MG63 (cell line): ENCODE data around the gene ZIC2. TPM values are rescaled to one million over a fixed set of nuclear protein-coding genes. Genes with fewer than 3 reads are reported as not detected.

Experiments
- DNase-seq: peaks from one replicate; pipeline ENCODE4 v3.0.0-alpha.2; 2020
- H3K27me3 ChIP-seq: fragments of 250-450 bp; sonication (Bioruptor Pico); 2 replicates; pipeline ENCODE4 v1.5.1; 2020; ENCODE audit warnings: mild to moderate bottlenecking, moderate library complexity
- H3K36me3 ChIP-seq: fragments of 250-450 bp; sonication (Bioruptor Pico); 2 replicates; pipeline ENCODE4 v1.5.1; 2020; ENCODE audit warnings: mild to moderate bottlenecking, moderate library complexity
- H3K4me3 ChIP-seq: fragments of 250-450 bp; sonication (Bioruptor Pico); 2 replicates; pipeline ENCODE4 v1.5.1; 2020; ENCODE audit warnings: mild to moderate bottlenecking, moderate library complexity
- H3K9me3 ChIP-seq: fragments of 250-450 bp; sonication (Bioruptor Pico); 2 replicates; pipeline ENCODE4 v1.5.1; 2020; ENCODE audit warnings: mild to moderate bottlenecking, moderate library complexity
- total RNA-seq: library from RNA; depleted of rRNA; stranded (reverse); fragments of >200 nt; shearing (Covaris generic); gene quantifications from 2 replicates; pipeline ENCODE4 v1.2.3, GENCODE V29; 2014; ENCODE audit warnings: low replicate concordance

ZIC2 gene
- total RNA-seq, 1 experiment from 2014 or later = 5.2 TPM

- DNase-seq = peak; percentile 62
- Histone ChIP-seq H3K27me3 (no peaks in the 10 kb centered on the region), H3K9me3 (no peaks in the 10 kb centered on the region), H3K4me3 (peak overlapping the region; percentile 85), H3K36me3 (peaks cover 13% of the 10 kb centered on the region)
Measured at GRCh38 chr13:99978799-99979452, 2.7 kb upstream of the ZIC2 start.

GRCh38 chr13:99979453-99980200, 2.0 kb upstream of the ZIC2 start:
- H3K36me3 ChIP-seq = peaks cover 20% of the 10 kb centered on the region
- peak; percentile 82 for DNase-seq
- no peaks in the 10 kb centered on the region for H3K9me3 ChIP-seq
- H3K27me3 ChIP-seq = no peaks in the 10 kb centered on the region
- peak overlapping the region; percentile 85 for H3K4me3 ChIP-seq

GRCh38 chr13:99980201-99980823, 1.3 kb upstream of the ZIC2 start:
- Histone ChIP-seq H3K36me3 (peaks cover 25% of the 10 kb centered on the region), H3K4me3 (peak overlapping the region; percentile 85), H3K27me3 (no peaks in the 10 kb centered on the region), H3K9me3 (no peaks in the 10 kb centered on the region)
- DNase-seq = peak; percentile 94

- H3K36me3 ChIP-seq = peaks cover 29% of the 10 kb centered on the region
- H3K4me3 ChIP-seq = peak overlapping the region; percentile 85
- H3K27me3 ChIP-seq = no peaks in the 10 kb centered on the region
- H3K9me3 ChIP-seq = no peaks in the 10 kb centered on the region
- DNase-seq = peak; percentile 92
Measured at GRCh38 chr13:99980824-99981734, 505 bp upstream of the ZIC2 start.

- H3K4me3 ChIP-seq = peak overlapping the region; percentile 85
- H3K36me3 ChIP-seq = peaks cover 37% of the 10 kb centered on the region
- H3K27me3 ChIP-seq = no peaks in the 10 kb centered on the region
- H3K9me3 ChIP-seq = no peaks in the 10 kb centered on the region
- DNase-seq = no peak
Measured at GRCh38 chr13:99982036-99982730, 599 bp downstream of the ZIC2 start.

- H3K4me3 ChIP-seq = peak overlapping the region; percentile 85
- H3K9me3 ChIP-seq = no peaks in the 10 kb centered on the region
- H3K36me3 ChIP-seq = peaks cover 45% of the 10 kb centered on the region
- no peaks in the 10 kb centered on the region for H3K27me3 ChIP-seq
- DNase-seq = no peak
Measured at GRCh38 chr13:99982731-99983498, 1.3 kb downstream of the ZIC2 start.

GRCh38 chr13:99983499-99984401, 2.2 kb downstream of the ZIC2 start:
- Histone ChIP-seq H3K4me3 (peak overlapping the region; percentile 85), H3K36me3 (peaks cover 46% of the 10 kb centered on the region), H3K9me3 (no peaks in the 10 kb centered on the region), H3K27me3 (no peaks in the 10 kb centered on the region)
- DNase-seq = peak; percentile 88

GRCh38 chr13:99984461-99985240, 3.1 kb downstream of the ZIC2 start:
- Histone ChIP-seq H3K27me3 (no peaks in the 10 kb centered on the region), H3K9me3 (no peaks in the 10 kb centered on the region), H3K36me3 (peaks cover 46% of the 10 kb centered on the region), H3K4me3 (peak overlapping the region; percentile 85)
- DNase-seq = peak; percentile 42

- Histone ChIP-seq H3K4me3 (peak overlapping the region; percentile 85), H3K27me3 (no peaks in the 10 kb centered on the region), H3K9me3 (no peaks in the 10 kb centered on the region), H3K36me3 (peaks cover 46% of the 10 kb centered on the region)
- DNase-seq = no peak
Measured at GRCh38 chr13:99985241-99985874, 3.8 kb downstream of the ZIC2 start.

GRCh38 chr13:99985886-99986527, 4.4 kb downstream of the ZIC2 start:
- peak overlapping the region; percentile 44 for H3K4me3 ChIP-seq
- H3K27me3 ChIP-seq = no peaks in the 10 kb centered on the region
- no peak for DNase-seq
- peaks cover 46% of the 10 kb centered on the region for H3K36me3 ChIP-seq
- H3K9me3 ChIP-seq = no peaks in the 10 kb centered on the region

- DNase-seq = peak; percentile 51
- peak overlapping the region; percentile 44 for H3K4me3 ChIP-seq
- peaks cover 46% of the 10 kb centered on the region for H3K36me3 ChIP-seq
- no peaks in the 10 kb centered on the region for H3K9me3 ChIP-seq
- H3K27me3 ChIP-seq = no peaks in the 10 kb centered on the region
Measured at GRCh38 chr13:99986741-99987140, 5.2 kb downstream of the ZIC2 start.

GRCh38 chr13:99987154-99988019, 5.8 kb downstream of the ZIC2 start:
- peak overlapping the region; percentile 44; the same call in 1 of the 2 replicates for H3K4me3 ChIP-seq
- no peak for DNase-seq

More at GRCh38 chr13:99987154-99988019, 5.8 kb downstream of the ZIC2 start:
- Histone ChIP-seq H3K27me3 (no peaks in the 10 kb centered on the region), H3K9me3 (no peaks in the 10 kb centered on the region), H3K36me3 (peaks cover 46% of the 10 kb centered on the region)
